Glutamatergic neuron (in vitro differentiated cells): ENCODE measurements around the gene SPOP. TPM values are rescaled to one million over a fixed set of nuclear protein-coding genes. Genes with fewer than 3 reads are reported as not detected.
A peak's percentile ranks its signal among the peaks of the same experiment; 100 is the strongest.

Experiments
- DNase-seq: peaks from one replicate; pipeline ENCODE4 v3.0.0; 2022
- H3K27ac Mint-ChIP-seq: one replicate; pipeline ENCODE4 v1.8.0; 2020; ENCODE audit warnings: mild to moderate bottlenecking, mixed read lengths, inconsistent platforms; ENCODE audit not compliant: unreplicated experiment
- H3K27me3 Mint-ChIP-seq: one replicate; pipeline ENCODE4 v1.8.0; 2020; ENCODE audit warnings: mild to moderate bottlenecking, moderate library complexity, mixed read lengths, inconsistent platforms; ENCODE audit not compliant: unreplicated experiment
- H3K36me3 Mint-ChIP-seq: one replicate; pipeline ENCODE4 v1.8.0; 2020; ENCODE audit warnings: mild to moderate bottlenecking, mixed read lengths, inconsistent platforms; ENCODE audit not compliant: unreplicated experiment
- H3K4me1 Mint-ChIP-seq: one replicate; pipeline ENCODE4 v1.8.0; 2020; ENCODE audit warnings: mild to moderate bottlenecking, low read depth, mixed read lengths, inconsistent platforms; ENCODE audit not compliant: unreplicated experiment
- H3K4me3 Mint-ChIP-seq: one replicate; pipeline ENCODE4 v1.8.0; 2020; ENCODE audit warnings: mild to moderate bottlenecking, mixed read lengths, inconsistent platforms; ENCODE audit not compliant: unreplicated experiment
- H3K9me3 Mint-ChIP-seq: one replicate; pipeline ENCODE4 v1.8.0; 2020; ENCODE audit warnings: mild to moderate bottlenecking, moderate library complexity, mixed read lengths, inconsistent platforms; ENCODE audit not compliant: unreplicated experiment
- total RNA-seq: library from RNA; stranded (reverse); fragmentation: NEBNext Ultra II Directional; extraction: Animal tissue kit (Norgen Biotek cat#: 25700); gene quantifications from one replicate; pipeline ENCODE4 v1.2.1, GENCODE V29; 2021; ENCODE audit not compliant: unreplicated experiment
- TF ChIP-seq, protein P1 (sequence below): fragments of 200-600 bp; sonication (generic); IDR thresholded peaks from one replicate; pipeline ENCODE4 v1.5.0; 2021; ENCODE audit not compliant: partially characterized antibody, unreplicated experiment

The SPOP gene
- total RNA-seq, 1 donor from 2014 or later: 49.5 TPM

DNA sequence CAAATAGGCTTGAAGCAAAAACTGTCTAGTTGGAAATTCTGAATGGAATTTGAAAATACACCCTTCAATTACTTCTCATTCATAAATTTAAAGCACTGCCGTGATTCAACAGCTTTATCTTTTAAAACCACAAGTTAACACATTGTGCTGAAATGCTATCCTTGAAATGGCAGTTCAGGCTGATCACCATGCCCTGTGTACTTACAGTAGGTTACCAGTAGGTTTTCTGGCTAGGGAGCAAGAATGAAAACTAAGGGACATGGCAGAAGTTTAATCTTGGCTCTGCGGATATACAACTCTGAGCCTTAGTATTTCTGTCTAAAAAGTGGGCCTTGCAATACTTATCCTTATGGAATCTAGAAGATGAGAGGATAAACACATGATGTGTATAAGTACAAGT lies 74.2 kb downstream of the SPOP start:
- H3K27me3 Mint-ChIP-seq: no peaks in the 10 kb centered on the region
- no peak overlapping the region for H3K4me3 Mint-ChIP-seq
- H3K36me3 Mint-ChIP-seq: no peaks in the 10 kb centered on the region
- peaks cover 20% of the 10 kb centered on the region for H3K4me1 Mint-ChIP-seq
- DNase-seq: no peak
- H3K27ac Mint-ChIP-seq: no peak overlapping the region
- TF ChIP-seq, protein P1, sequence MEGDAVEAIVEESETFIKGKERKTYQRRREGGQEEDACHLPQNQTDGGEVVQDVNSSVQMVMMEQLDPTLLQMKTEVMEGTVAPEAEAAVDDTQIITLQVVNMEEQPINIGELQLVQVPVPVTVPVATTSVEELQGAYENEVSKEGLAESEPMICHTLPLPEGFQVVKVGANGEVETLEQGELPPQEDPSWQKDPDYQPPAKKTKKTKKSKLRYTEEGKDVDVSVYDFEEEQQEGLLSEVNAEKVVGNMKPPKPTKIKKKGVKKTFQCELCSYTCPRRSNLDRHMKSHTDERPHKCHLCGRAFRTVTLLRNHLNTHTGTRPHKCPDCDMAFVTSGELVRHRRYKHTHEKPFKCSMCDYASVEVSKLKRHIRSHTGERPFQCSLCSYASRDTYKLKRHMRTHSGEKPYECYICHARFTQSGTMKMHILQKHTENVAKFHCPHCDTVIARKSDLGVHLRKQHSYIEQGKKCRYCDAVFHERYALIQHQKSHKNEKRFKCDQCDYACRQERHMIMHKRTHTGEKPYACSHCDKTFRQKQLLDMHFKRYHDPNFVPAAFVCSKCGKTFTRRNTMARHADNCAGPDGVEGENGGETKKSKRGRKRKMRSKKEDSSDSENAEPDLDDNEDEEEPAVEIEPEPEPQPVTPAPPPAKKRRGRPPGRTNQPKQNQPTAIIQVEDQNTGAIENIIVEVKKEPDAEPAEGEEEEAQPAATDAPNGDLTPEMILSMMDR: peak; percentile 61
- peaks cover 1% of the 10 kb centered on the region for H3K9me3 Mint-ChIP-seq

DNA sequence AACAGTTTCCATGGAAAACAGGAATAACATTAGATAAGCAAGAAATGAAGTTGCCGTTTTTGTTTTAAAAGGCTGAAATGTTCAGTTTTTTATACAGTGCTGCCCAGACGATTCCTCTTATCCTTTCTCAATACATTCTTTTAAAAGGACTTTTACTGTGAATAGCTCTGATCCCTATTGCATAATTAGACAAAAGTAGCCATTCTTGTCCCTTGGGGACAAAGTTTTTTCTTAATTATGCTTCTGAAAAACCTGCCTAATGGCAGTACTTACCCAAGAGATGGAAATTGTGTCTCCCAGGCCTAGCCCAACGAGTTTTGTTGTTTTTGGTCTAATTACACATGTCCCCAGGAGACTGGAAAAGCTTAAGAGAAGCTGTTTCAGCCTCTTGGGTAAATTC lies 74.7 kb downstream of the SPOP start:
- no peak for DNase-seq
- Mint-ChIP-seq H3K36me3 (no peaks in the 10 kb centered on the region), H3K27me3 (no peaks in the 10 kb centered on the region), H3K4me1 (peaks cover 20% of the 10 kb centered on the region), H3K27ac (no peak overlapping the region), H3K4me3 (no peak overlapping the region), H3K9me3 (peaks cover 1% of the 10 kb centered on the region)
- TF ChIP-seq, protein P1: no peak

DNA sequence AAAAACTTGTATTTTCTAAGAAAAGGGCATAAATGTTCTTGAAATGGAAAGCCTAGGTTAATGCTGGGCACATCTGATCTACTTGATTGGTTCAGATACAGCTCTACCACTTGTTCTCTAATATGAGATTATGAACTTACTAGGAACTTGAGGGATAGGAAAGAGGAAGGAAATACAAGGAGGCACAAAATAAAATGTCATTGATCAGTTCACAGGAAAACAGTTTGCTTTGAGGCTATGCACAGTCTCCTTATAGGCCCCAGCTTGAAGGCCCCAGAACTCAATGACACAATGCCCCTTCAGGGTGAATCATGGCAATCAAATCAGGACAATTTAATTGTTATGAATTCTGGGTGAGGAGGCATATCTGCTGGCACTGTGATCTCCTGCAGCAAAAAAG lies 75.1 kb downstream of the SPOP start:
- H3K4me1 Mint-ChIP-seq: peaks cover 22% of the 10 kb centered on the region
- no peaks in the 10 kb centered on the region for H3K36me3 Mint-ChIP-seq
- H3K4me3 Mint-ChIP-seq: peak overlapping the region; percentile 39
- peaks cover 1% of the 10 kb centered on the region for H3K9me3 Mint-ChIP-seq
- H3K27me3 Mint-ChIP-seq: no peaks in the 10 kb centered on the region
- TF ChIP-seq, protein P1: no peak
- no peak for DNase-seq
- no peak overlapping the region for H3K27ac Mint-ChIP-seq

DNA sequence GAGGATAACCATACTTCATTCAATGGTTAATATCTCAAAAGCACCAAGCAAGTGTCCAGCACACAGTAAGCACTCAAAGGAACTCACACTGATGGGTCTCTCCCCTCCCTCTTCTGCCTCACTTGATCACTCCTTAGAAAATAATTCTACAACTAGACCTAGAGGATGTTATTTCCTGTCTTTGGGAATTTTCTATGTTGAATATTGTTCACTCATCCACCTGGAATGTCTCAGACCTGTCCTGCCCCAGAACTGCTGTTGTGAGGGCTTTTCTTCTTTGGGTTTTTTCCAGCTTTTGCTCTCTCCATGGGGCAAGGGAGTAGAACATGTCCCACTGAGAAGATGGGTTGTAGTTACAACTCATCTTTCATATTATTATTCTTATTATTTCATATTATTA lies 76.9 kb downstream of the SPOP start:
- DNase-seq: no peak
- Mint-ChIP-seq H3K9me3 (peaks cover 3% of the 10 kb centered on the region), H3K27ac (no peak overlapping the region), H3K36me3 (no peaks in the 10 kb centered on the region), H3K4me1 (peaks cover 22% of the 10 kb centered on the region), H3K4me3 (no peak overlapping the region), H3K27me3 (no peaks in the 10 kb centered on the region)
- TF ChIP-seq, protein P1: no peak

DNA sequence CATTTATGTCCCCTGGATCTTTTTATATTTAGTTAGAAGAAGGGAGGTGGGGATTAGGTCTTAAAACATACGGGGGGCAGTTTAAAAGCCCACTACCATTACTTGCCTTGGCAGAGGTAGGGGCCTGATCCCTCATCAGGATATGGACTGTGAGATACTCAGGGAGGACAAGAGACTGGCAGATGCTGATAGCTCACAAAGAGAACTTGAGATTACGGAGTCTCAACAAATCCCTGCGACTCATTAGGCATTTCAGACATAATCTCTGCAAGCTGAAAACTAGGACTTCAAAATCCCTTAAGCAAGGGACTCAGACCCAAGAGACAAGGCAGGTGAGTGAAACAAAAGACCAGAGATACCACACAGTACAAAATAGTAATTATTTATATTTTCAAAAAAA lies 79.0 kb downstream of the SPOP start:
- DNase-seq: no peak
- Mint-ChIP-seq H3K4me3 (no peak overlapping the region), H3K4me1 (peaks cover 20% of the 10 kb centered on the region), H3K9me3 (peaks cover 3% of the 10 kb centered on the region), H3K27me3 (no peaks in the 10 kb centered on the region), H3K27ac (no peak overlapping the region), H3K36me3 (no peaks in the 10 kb centered on the region)
- TF ChIP-seq, protein P1: no peak
